GM19468 (cell line): ENCODE data around the gene CARS2.
A peak's percentile ranks its signal among the peaks of the same experiment; 100 is the strongest.
"Not testable (repeated sequence)": the region's sequence is repeated elsewhere in the genome, so short reads cannot be mapped to it uniquely, and the experiment has no call there.

Source experiments
- ATAC-seq: cut with Tn5 transposase; IDR thresholded peaks from one replicate; pipeline ENCODE4 v1.9.1; 2021; ENCODE audit warnings: mild to moderate bottlenecking, moderate library complexity, moderate number of reproducible peaks; ENCODE audit not compliant: unreplicated experiment; ENCODE audit errors: extremely low read depth

The CARS2 gene

GRCh38 chr13:110712081-110712848 lies 6.3 kb upstream of the CARS2 start:
- peak; percentile 19 for ATAC-seq

GRCh38 chr13:110706570-110707372 lies 855 bp upstream of the CARS2 start:
- no peak for ATAC-seq

- ATAC-seq: no peak
Observed at GRCh38 chr13:110705356-110705825, 525 bp downstream of the CARS2 start.

- ATAC-seq: no peak
Observed at GRCh38 chr13:110702591-110703526, 3.1 kb downstream of the CARS2 start.

- no peak for ATAC-seq
Observed at GRCh38 chr13:110702089-110702488, 3.8 kb downstream of the CARS2 start.

GRCh38 chr13:110701061-110701460 lies 4.9 kb downstream of the CARS2 start:
- not testable (repeated sequence) for ATAC-seq

- no peak for ATAC-seq
Observed at GRCh38 chr13:110700641-110701040, 5.3 kb downstream of the CARS2 start.

- ATAC-seq: no peak
Observed at GRCh38 chr13:110700186-110700585, 5.7 kb downstream of the CARS2 start.

- ATAC-seq: no peak
Observed at GRCh38 chr13:110699148-110700145, 6.5 kb downstream of the CARS2 start.

- peak; percentile 76 for ATAC-seq
Observed at GRCh38 chr13:110698689-110699088, 7.2 kb downstream of the CARS2 start.

- no peak for ATAC-seq
Observed at GRCh38 chr13:110697842-110698241, 8.1 kb downstream of the CARS2 start.

- ATAC-seq: no peak
Observed at GRCh38 chr13:110696776-110697175, 9.1 kb downstream of the CARS2 start.

GRCh38 chr13:110695774-110696173 lies 10.1 kb downstream of the CARS2 start:
- not testable (repeated sequence) for ATAC-seq

- ATAC-seq: no peak
Observed at GRCh38 chr13:110690516-110690915, 15.4 kb downstream of the CARS2 start.

- no peak for ATAC-seq
Observed at GRCh38 chr13:110689711-110690110, 16.2 kb downstream of the CARS2 start.

- ATAC-seq: no peak
Observed at GRCh38 chr13:110689041-110689440, 16.9 kb downstream of the CARS2 start.

GRCh38 chr13:110687736-110688135 lies 18.2 kb downstream of the CARS2 start:
- ATAC-seq: no peak

GRCh38 chr13:110685305-110686020 lies 20.5 kb downstream of the CARS2 start:
- no peak for ATAC-seq
